Calu3 (cell line): Measurements from ENCODE around the gene HCN2. TPM values are rescaled to one million over a fixed set of nuclear protein-coding genes. Genes with fewer than 3 reads are reported as not detected.

Source experiments
- BruUV-seq: library from RNA; stranded (reverse); fragments of 400-500 nt; replicated peaks from 2 replicates; lab custom pipeline; 2021; lab: Mats Ljungman, UMichigan
- CTCF ChIA-PET: fragments of 300-600 bp; sonication (Branson Sonifier 250); formaldehyde crosslinking; loops from one replicate; lab custom pipeline; 2022; ENCODE audit warnings: antibody characterized with exemption; lab: Charles Lee
- DNase-seq: peaks from one replicate; pipeline ENCODE4 v3.0.0; 2022
- H3K27ac Mint-ChIP-seq: one replicate; pipeline ENCODE4 v1.8.0; 2022; ENCODE audit warnings: mixed read lengths; ENCODE audit not compliant: unreplicated experiment
- H3K27me3 Mint-ChIP-seq: one replicate; pipeline ENCODE4 v1.8.0; 2022; ENCODE audit warnings: mixed read lengths; ENCODE audit not compliant: unreplicated experiment
- H3K36me3 Mint-ChIP-seq: one replicate; pipeline ENCODE4 v1.8.0; 2022; ENCODE audit warnings: mild to moderate bottlenecking, moderate library complexity, mixed read lengths; ENCODE audit not compliant: insufficient read depth, unreplicated experiment
- H3K4me1 Mint-ChIP-seq: one replicate; pipeline ENCODE4 v1.8.0; 2022; ENCODE audit warnings: mild to moderate bottlenecking, low read depth, mixed read lengths; ENCODE audit not compliant: unreplicated experiment
- H3K4me3 Mint-ChIP-seq: one replicate; pipeline ENCODE4 v1.8.0; 2022; ENCODE audit warnings: mild to moderate bottlenecking, low read depth, moderate library complexity, mixed read lengths; ENCODE audit not compliant: unreplicated experiment
- H3K9me3 Mint-ChIP-seq: one replicate; pipeline ENCODE4 v1.8.0; 2022; ENCODE audit warnings: low read depth, mixed read lengths; ENCODE audit not compliant: unreplicated experiment
- CTCF ChIP-seq: fragments of 200-600 bp; IDR thresholded peaks from one replicate; pipeline ENCODE4 v1.8.0; 2022; ENCODE audit warnings: antibody characterized with exemption; ENCODE audit not compliant: unreplicated experiment
- intact Hi-C: fragments of 100-400 bp; cut with micrococcal nuclease; formaldehyde crosslinking; loops from one replicate; pipeline ENCODE4 v1.10.0; 2022; ENCODE audit not compliant: unreplicated experiment
- total RNA-seq: library from RNA; stranded (reverse); gene quantifications from 2 replicates; pipeline ENCODE4 v1.2.3, GENCODE V29; 2022

The HCN2 gene
- total RNA-seq, 1 experiment from 2014 or later: 0.09 TPM

- Mint-ChIP-seq H3K27me3 (peaks cover 12% of the 10 kb centered on the region), H3K4me3 (no peak within 1 kb of the TSS), H3K36me3 (peaks cover 5% of the 10 kb centered on the region), H3K9me3 (no peaks in the 10 kb centered on the region), H3K4me1 (no peaks in the 10 kb centered on the region), H3K27ac (no peak within 1 kb of the TSS)
- no TSS peak for BruUV-seq
- no peak for DNase-seq
- no peak for TF ChIP-seq CTCF
- CTCF ChIA-PET: no interaction called here
- intact Hi-C loops: no loop called here
Measured at GRCh38 chr19:543910-544608, 45.6 kb upstream of the HCN2 start, which contains the start of gene GZMM. Gene GZMM (plus strand): TSS chr19:544053. CDS start chr19:544072, 19 bp downstream.

GRCh38 chr19:547117-547516, 42.6 kb upstream of the HCN2 start:
- Mint-ChIP-seq H3K27ac (no peak overlapping the region), H3K27me3 (peaks cover 24% of the 10 kb centered on the region), H3K4me1 (no peaks in the 10 kb centered on the region), H3K4me3 (no peak overlapping the region), H3K9me3 (no peaks in the 10 kb centered on the region), H3K36me3 (peaks cover 4% of the 10 kb centered on the region)
- BruUV-seq: no TSS peak
- CTCF ChIA-PET: interaction anchor here (0.6 kb wide), 1 partner anchor 86 kb away, joined by 3 read pairs; the partner anchor contains the start of gene POLRMT
- no peak for DNase-seq
- no peak for TF ChIP-seq CTCF
- intact Hi-C loops: no loop called here

- Mint-ChIP-seq H3K27me3 (peaks cover 32% of the 10 kb centered on the region), H3K4me1 (no peaks in the 10 kb centered on the region), H3K4me3 (no peak overlapping the region), H3K9me3 (no peaks in the 10 kb centered on the region), H3K27ac (no peak overlapping the region), H3K36me3 (no peaks in the 10 kb centered on the region)
- CTCF ChIA-PET: interaction anchor here (0.8 kb wide), 1 partner anchor 41 kb away, joined by 3 read pairs; no protein-coding TSS in a partner anchor
- intact Hi-C loops: no loop called here
- BruUV-seq: no TSS peak
- no peak for DNase-seq
- TF ChIP-seq CTCF: no peak
Measured at GRCh38 chr19:547836-548720, 41.6 kb upstream of the HCN2 start.

GRCh38 chr19:548886-549830, 40.5 kb upstream of the HCN2 start:
- H3K27ac Mint-ChIP-seq: no peak overlapping the region
- no peaks in the 10 kb centered on the region for H3K36me3 Mint-ChIP-seq
- CTCF ChIA-PET: interaction anchor here (0.8 kb wide), 1 partner anchor 43 kb away, joined by 3 read pairs; no protein-coding TSS in a partner anchor
- peaks cover 32% of the 10 kb centered on the region for H3K27me3 Mint-ChIP-seq
- intact Hi-C loops: no loop called here
- DNase-seq: no peak
- TF ChIP-seq CTCF: no peak
- no peak overlapping the region for H3K4me3 Mint-ChIP-seq
- no peaks in the 10 kb centered on the region for H3K4me1 Mint-ChIP-seq
- BruUV-seq: no TSS peak
- H3K9me3 Mint-ChIP-seq: no peaks in the 10 kb centered on the region
